GM19099 (cell line): ENCODE results near the gene DRD3.

ENCODE experiments used
- POLR2A ChIP-seq: IDR thresholded peaks from 3 replicates; pipeline ENCODE4 v1.6.1; 2011; ENCODE audit warnings: low read depth; ENCODE audit not compliant: insufficient read length; ENCODE audit errors: extremely low read depth

The DRD3 gene

GRCh38 chr3:114152519-114153151, 26.2 kb downstream of the DRD3 start:
- TF ChIP-seq POLR2A: no peak

DNA sequence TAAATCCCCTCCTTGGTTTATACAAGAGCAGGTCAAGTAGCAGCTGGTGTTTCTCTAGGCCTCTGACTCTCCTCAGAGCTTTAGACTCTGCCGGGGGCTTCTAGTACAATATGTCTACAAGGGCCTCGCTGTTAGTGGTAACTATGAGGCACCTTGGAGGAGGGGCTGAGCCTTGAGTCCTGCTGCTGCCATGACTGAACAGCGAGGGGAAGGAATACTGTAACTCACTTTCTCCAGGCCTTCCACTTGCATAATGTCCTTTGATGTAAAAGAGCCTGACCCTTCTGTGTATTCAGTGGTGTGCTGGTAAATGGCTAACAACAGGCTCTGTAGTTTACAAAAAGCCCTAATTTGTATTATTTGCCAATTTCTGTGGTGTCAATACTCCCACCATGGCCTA, 27.8 kb downstream of the DRD3 start:
- TF ChIP-seq POLR2A: no peak

GRCh38 chr3:114147251-114147650, 31.6 kb downstream of the DRD3 start:
- no peak for TF ChIP-seq POLR2A

GRCh38 chr3:114144909-114145688, 33.8 kb downstream of the DRD3 start:
- TF ChIP-seq POLR2A: no peak

DNA sequence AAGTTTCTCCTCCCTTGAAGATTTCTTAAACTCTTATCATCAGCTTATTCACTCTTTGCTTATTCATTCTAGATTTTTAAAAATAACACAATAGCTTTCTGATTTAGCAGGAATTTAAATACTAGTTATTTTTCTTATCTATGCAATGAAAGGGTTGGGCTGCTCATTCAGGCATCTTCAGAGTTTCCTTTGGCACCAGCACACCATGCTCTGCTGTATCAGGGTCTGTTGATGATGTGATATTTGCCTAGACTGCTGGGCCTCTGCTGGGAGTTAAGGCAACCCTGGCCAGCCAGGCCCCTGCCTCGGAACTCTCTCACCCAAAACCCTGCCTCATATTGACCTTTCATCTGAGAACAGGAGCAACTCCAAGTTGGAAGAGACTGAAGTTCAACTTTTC, 35.0 kb downstream of the DRD3 start:
- TF ChIP-seq POLR2A: no peak

GRCh38 chr3:114139836-114140235, 39.0 kb downstream of the DRD3 start:
- TF ChIP-seq POLR2A: no peak

DNA sequence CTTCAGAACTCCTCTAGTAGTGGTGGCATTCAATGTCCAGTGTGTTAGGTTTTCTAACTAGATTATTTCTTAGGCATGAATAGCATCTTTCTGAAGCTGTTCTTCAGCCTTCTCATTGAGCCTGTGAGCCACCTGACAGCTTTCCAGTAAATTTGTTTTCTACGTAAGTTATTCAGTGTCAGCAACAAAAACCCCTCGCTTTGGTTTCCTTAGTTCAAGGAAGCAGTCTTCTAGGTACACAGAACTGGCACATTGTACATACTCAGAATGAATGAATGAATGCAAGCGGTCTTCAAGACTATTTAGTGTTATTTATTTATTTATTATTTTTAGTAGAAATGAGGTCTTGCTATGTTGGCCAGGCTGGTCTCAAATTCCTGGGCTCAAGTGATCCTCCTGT, 44.9 kb downstream of the DRD3 start:
- TF ChIP-seq POLR2A: no peak

DNA sequence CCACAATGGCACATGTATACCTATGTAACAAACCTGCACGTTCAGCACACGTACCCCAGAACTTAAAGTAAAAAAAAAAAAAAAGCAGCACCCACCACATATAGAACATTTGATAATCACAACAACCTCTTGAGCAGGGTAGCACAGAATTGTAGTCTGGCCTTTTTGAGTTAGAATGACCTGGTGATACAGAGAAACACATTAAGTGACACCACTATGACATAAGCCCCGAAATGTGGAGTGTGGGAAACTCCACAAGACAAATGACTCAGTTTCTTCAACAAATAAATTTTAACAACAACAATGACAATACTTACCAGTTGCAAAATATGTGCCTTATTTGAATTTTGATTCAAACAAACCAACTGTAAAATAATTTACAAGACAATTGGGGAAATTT, 46.4 kb downstream of the DRD3 start:
- no peak for TF ChIP-seq POLR2A

- TF ChIP-seq POLR2A: no peak
Observed at GRCh38 chr3:114128826-114129225, 50.0 kb downstream of the DRD3 start.

DNA sequence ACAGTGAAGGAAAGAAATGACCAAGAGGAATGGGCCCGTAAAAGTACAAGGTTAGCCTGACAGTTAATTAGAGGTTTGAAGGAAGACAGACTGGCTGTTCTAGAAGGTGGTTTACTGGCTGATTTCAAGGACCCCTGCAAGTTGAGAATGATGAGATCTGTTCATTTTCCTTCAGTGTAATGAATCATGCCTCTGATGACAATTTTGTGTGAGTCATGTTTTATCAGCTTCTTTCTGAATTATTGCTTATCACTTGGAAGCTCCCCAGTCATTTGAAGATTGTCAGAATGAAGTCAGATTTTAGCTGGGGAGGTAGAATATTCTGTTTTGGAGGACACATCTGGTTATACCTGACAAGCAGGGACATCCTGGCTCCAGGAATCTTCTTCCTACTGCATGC, 50.6 kb downstream of the DRD3 start:
- TF ChIP-seq POLR2A: no peak

- TF ChIP-seq POLR2A: no peak
Observed at GRCh38 chr3:114127517-114127916, 51.3 kb downstream of the DRD3 start.

DNA sequence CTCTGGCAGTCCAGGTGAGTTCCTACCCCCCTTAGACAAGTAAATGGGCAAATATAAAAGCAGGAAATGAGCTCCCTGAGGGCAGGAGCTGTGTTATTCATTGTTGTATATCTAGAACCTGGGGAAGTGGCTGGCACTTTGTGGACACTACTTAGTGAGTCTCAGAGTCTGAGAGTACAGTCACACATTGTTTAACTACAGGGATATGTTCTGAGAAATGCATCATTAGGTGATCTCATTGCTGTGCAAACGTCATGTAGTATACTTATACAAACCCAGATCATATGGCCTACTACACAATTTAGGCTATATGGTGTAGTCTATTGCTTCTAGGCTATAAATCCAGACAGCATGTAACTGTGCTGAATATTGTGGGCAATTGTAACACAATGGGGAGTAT, 52.4 kb downstream of the DRD3 start:
- no peak for TF ChIP-seq POLR2A

DNA sequence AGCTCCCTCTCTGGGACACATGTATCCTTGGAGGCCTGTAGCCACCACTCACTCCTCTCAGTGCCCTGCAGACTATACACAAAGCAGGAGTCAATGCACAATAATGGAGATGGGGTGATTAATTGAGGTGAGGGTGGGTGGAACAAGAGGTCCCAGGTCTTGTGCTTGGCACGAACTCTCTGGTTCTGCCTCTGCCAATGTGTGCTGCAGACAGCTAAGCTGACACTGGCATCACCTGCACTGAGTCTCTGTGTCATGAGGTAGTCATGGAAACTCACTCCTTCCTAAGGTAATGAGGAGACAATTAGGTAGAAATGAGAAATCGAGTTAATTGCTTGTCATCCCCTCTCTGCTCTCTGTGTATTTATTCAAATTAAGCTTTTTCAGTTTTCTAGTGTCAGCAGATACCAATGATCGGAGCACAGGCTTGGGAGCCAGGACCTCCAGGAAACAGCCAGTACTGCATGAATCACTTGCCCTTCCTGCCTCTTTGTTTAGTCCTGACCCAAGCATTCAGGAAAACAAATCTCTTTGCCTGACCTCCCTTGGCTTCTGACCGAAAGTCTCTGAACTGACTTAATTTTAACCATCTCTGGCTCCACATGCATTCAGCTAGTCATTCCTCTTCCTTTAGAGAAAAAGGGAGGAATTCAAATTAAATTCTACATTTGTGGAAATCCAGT, 56.7 kb downstream of the DRD3 start:
- TF ChIP-seq POLR2A: no peak

GRCh38 chr3:114120211-114120610, 58.6 kb downstream of the DRD3 start:
- TF ChIP-seq POLR2A: no peak

GRCh38 chr3:114119776-114120175, 59.1 kb downstream of the DRD3 start:
- no peak for TF ChIP-seq POLR2A

DNA sequence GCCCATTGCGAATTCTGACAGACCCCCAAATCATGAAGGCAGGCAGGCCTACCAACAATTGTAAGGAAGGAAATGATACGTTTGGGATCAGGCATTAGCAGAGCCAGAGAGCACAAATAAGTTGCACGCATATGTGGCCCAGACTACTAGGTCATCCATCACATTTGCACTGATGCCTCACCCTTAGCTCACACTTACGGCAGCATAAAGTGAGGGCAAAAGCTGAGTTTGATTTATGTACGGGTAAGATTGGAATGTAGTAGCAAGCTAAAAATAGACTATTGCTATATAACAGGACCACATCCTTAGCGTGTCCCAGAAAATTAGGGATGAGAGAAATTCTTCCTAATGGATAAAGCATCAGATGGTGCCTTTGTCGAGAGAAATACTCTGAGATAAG, 63.7 kb downstream of the DRD3 start:
- TF ChIP-seq POLR2A: no peak
